HG03060 (cell line): ENCODE results near the gene ASCC1.
"Not testable (repeated sequence)": the region's sequence is repeated elsewhere in the genome, so short reads cannot be mapped to it uniquely, and the experiment has no call there.

ENCODE experiments used
- ATAC-seq: cut with Tn5 transposase; IDR thresholded peaks from one replicate; pipeline ENCODE4 v1.9.1; 2021; ENCODE audit warnings: low read depth, moderate number of reproducible peaks; ENCODE audit not compliant: unreplicated experiment

Gene ASCC1

GRCh38 chr10:72134785-72135767 is 81.0 kb downstream of the ASCC1 start:
- ATAC-seq = no peak

GRCh38 chr10:72133517-72133916 is 82.6 kb downstream of the ASCC1 start:
- peak; percentile 70 for ATAC-seq

- ATAC-seq = no peak
These were observed 83.2 kb downstream of the ASCC1 start for GRCh38 chr10:72132854-72133253.

- no peak for ATAC-seq
These were observed 88.5 kb downstream of the ASCC1 start for GRCh38 chr10:72127571-72127970.

DNA sequence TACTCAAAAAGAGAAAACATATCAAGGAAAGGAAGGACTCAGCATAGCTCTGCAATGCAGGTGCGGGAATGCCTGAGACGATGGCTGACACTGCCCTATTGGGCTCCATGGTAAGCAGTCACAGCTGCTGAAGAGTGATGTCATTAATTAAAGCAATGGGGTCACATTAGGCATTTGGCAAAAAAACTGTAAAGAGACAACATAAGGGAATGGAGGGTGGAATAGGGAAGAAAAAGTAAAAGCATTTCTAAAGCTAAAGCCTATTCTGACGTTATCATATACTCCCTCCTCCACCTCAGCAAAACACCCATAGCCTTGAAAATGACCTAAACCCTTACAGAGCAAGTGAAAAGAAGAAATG is 89.2 kb downstream of the ASCC1 start:
- no peak for ATAC-seq

GRCh38 chr10:72126184-72126871 is 89.7 kb downstream of the ASCC1 start:
- ATAC-seq = no peak

DNA sequence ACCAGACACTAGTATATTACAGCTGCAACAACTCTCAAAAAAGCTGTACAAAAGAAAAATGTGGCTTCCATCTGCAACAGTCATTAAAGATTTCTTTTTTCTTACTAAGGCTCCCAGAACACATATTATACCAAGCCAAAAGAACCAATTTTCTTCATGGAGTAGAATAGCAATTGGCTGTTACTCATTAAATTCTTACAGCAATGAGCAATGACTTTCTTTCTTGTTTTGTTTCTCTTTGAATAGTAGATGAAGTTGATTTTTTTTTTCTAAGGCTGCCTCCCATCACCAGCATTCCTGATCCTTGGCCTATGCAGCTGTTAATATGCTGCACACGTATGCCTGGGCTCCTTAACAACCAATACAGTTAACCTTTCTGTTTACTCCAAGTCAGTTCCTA is 91.1 kb downstream of the ASCC1 start:
- ATAC-seq = no peak

DNA sequence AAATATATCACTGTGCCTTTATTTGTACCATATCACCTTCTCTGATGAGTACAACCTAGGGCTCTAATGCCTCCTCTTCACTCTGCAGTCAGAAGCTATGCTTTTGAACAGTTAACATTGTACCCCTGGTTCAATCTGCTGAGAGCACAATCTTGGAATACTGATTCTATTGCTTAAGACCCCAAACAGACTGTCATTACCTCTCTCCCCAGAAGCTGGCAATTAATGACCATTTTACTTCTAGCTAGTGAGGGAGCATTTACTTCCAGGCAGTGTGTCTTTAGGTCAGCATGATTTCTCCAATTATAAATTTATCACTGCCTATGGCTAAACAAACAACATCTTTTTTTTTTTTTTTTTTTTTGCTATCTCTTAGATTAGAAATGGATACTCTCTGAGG is 91.7 kb downstream of the ASCC1 start:
- no peak for ATAC-seq

DNA sequence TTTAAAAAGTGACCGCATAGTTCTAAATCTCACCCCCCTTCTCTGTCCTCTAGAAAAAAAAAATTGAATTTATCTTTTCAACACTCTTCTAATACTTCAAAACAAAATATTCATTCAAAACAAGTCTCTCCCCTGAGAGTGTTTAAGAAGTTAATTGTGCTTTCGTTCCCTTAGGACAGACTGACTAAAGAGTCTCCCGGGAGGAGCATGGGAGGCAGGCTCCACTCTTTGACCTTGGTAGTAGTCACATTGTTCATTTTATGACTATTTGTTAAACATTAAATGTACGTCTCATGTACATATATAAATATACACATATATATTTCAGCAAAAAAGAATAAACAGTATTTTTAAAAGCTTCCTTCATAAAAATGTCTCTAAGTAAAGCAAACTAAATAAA is 92.5 kb downstream of the ASCC1 start:
- ATAC-seq = no peak

GRCh38 chr10:72122221-72122620 is 93.9 kb downstream of the ASCC1 start:
- no peak for ATAC-seq

DNA sequence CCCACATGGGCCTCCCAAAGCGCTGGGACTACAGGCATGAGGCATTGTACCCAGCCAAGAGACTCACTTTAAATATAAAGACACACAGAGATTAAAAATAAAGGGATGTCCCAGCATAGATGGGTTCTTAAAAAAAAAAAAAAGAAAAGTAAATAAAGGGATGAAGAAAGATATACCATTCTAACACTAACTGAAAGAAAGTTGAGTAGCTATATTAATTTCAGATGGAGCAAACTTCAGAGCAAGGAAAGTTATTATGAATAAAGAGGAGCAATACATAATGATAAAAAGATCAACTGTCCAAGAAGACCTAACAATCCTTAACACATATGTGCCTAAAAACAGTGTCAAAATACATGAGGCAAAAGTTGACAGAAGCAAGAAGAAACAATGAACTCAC is 94.7 kb downstream of the ASCC1 start:
- no peak for ATAC-seq

DNA sequence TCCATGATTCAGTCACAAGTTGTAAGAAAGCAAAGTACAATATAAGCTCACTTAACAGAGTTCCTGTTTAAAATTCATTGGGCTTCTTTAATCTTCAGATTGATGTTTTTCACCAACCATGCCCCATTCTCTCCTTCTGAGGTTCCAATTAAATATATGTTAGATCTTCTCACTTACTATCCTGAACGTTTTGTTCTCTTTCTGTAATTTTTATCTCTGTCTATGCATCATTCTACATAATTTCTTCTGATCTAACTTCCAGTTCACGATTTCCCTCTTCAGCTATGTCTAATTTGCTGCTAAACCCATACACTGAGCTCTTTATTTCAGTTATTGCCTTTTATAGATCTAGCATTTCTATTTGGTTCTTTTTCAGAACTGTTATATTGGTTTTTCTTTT is 99.7 kb downstream of the ASCC1 start:
- no peak for ATAC-seq

- no peak for ATAC-seq
These were observed 101.2 kb downstream of the ASCC1 start for GRCh38 chr10:72114706-72115450.

DNA sequence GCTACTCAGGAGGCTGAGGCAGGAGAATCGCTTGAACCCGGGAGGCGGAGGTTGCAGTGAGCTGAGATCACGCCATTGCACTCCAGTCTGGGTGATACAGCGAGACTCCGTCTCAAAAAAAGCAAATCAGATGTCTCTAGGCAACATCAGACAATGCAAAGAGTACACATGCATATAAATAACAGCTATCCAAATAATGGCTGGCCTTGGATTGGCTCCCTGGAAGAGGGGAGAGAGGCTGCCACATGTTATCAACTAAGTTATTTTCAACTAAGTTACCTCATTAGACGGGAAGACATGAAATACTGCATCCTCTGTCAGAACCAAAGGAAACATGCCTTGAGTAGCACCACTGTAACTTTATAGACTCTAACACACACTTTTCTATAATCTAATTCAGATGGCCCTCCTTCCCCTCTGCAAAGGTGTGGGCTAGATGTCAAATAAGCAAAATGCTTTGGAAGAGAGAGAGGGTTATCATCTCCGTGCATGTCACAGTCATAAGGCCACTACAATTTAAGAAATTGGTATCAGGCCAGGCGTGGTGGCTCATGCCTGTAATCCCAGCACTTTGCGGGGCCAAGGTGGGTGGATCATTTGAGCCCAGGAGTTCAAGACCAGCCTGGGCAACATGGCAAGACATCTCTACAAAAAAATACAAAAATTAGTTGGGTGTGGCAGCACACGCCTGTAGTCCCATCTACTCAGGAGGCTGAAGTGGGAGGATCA is 105.2 kb downstream of the ASCC1 start:
- ATAC-seq = no peak

- no peak for ATAC-seq
These were observed 106.4 kb downstream of the ASCC1 start for GRCh38 chr10:72109636-72110157.

- ATAC-seq = no peak
These were observed 107.0 kb downstream of the ASCC1 start for GRCh38 chr10:72108830-72109635.

DNA sequence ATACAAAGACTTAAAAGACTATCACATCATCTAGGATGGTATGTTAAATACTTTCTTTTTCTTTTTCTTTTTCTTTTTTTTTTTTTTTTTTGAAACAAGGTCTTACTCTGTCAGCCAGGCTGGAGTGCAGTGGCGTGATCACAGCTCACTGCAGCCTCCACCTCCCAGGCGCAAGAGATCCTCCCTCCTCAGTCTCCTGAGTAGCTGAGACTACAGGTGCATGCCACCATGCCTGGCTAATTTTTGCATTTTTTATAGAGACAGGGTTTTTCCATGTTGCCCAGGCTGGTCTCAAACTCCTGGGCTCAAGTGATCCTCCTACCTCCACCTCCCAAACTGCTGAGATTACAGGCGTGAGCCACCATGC is 108.1 kb downstream of the ASCC1 start:
- ATAC-seq = not testable (repeated sequence)

GRCh38 chr10:72107325-72108003 is 108.6 kb downstream of the ASCC1 start:
- ATAC-seq = no peak

DNA sequence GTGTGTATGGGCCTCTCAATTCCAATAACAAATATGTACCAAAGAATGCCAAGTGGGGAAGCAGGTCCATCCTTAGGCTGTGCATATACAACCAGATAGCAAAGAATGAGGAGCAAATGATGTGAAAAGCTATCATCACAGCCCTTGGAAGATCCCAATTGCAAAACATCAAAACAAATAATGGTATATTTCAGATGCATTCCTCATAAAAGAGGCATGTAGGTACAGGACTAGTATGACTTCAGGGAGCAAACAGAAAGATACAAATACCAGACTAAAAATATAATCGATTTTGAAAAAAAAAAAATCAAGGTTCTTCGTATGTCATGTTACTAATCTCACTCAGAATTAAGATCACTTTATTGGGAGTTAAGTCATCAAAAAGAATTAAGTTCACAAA is 109.2 kb downstream of the ASCC1 start:
- ATAC-seq = no peak
